ENCODE results near the gene FKBP15.
A peak's percentile ranks its signal among the peaks of the same experiment; 100 is the strongest.
"Not testable (repeated sequence)": the region's sequence is repeated elsewhere in the genome, so short reads cannot be mapped to it uniquely, and the experiment has no call there.

FKBP15 gene

DNA sequence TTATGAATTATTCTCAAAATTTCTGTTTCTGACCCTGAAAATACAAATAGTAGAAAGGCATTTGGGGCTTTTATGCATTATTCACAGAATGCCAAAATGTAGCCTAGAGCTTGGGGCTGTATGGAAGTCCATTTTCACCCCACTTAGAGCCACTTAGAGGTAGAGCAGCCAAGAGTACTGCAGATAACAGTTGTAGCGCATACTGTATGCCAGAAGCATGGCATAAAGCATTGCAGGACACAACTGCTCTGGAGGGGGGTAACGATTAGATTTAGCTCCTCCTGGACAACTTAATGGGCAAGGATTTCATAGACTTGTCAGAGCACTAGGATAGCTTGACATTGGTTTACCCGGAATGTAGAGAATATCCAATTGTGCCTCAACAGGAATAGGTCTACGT is 15.9 kb upstream of the FKBP15 start:
- H3K4me3 ChIP-seq (ENCODE audit: low read depth, low read length), result no peak overlapping the region
- TF ChIP-seq, protein P1, sequence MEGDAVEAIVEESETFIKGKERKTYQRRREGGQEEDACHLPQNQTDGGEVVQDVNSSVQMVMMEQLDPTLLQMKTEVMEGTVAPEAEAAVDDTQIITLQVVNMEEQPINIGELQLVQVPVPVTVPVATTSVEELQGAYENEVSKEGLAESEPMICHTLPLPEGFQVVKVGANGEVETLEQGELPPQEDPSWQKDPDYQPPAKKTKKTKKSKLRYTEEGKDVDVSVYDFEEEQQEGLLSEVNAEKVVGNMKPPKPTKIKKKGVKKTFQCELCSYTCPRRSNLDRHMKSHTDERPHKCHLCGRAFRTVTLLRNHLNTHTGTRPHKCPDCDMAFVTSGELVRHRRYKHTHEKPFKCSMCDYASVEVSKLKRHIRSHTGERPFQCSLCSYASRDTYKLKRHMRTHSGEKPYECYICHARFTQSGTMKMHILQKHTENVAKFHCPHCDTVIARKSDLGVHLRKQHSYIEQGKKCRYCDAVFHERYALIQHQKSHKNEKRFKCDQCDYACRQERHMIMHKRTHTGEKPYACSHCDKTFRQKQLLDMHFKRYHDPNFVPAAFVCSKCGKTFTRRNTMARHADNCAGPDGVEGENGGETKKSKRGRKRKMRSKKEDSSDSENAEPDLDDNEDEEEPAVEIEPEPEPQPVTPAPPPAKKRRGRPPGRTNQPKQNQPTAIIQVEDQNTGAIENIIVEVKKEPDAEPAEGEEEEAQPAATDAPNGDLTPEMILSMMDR (conservative IDR thresholded peaks at IDR 0.05; ENCODE audit: low read depth, low read length), result no peak
- DNase-seq (ENCODE audit: low read depth), result no peak

- H3K4me3 ChIP-seq (ENCODE audit: low read depth, low read length), result not testable (repeated sequence)
- peak; percentile 10 for DNase-seq (ENCODE audit: low read depth)
Observed at GRCh38 chr9:113235701-113236255, 14.7 kb upstream of the FKBP15 start.

- no peak overlapping the region for H3K4me3 ChIP-seq (ENCODE audit: low read depth, low read length)
- DNase-seq (ENCODE audit: low read depth), result no peak
- TF ChIP-seq, protein P1 (conservative IDR thresholded peaks at IDR 0.05; ENCODE audit: low read depth, low read length), result no peak
Observed at GRCh38 chr9:113231701-113232100, 10.6 kb upstream of the FKBP15 start.

DNA sequence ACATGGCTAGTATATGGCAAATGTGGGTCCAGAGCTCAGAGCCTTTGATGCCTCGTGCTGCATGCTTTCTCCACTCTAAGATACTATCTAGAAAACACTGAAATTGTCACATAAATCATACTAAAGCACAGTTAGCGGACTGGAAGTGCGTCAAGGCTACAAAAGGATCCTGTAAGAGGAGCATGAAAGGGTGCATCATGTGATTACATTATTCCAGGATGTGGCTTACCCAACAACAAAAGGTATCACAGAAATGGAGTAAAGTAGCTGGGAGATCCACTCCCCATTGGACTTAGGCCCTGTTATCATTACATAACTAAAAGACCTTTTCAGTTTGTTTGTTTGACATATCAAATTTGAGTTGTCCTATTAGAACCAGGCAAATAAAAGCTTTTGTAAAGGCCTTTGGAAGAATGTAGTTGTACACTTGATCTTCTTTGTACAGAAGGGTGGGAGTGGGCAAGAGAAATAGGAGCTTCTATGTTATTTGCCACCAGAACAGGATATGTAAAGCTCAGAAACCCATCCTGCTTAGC is 7.1 kb upstream of the FKBP15 start:
- TF ChIP-seq, protein P1 (conservative IDR thresholded peaks at IDR 0.05; ENCODE audit: low read depth, low read length), result no peak
- no peak overlapping the region for H3K4me3 ChIP-seq (ENCODE audit: low read depth, low read length)
- DNase-seq (ENCODE audit: low read depth), result no peak

GRCh38 chr9:113227436-113227835 is 6.4 kb upstream of the FKBP15 start:
- DNase-seq (ENCODE audit: low read depth), result no peak
- H3K4me3 ChIP-seq (ENCODE audit: low read depth, low read length), result no peak overlapping the region
- TF ChIP-seq, protein P1 (conservative IDR thresholded peaks at IDR 0.05; ENCODE audit: low read depth, low read length), result no peak

GRCh38 chr9:113223963-113224362 is 2.9 kb upstream of the FKBP15 start:
- no peak overlapping the region for H3K4me3 ChIP-seq (ENCODE audit: low read depth, low read length)
- TF ChIP-seq, protein P1 (conservative IDR thresholded peaks at IDR 0.05; ENCODE audit: low read depth, low read length), result no peak
- DNase-seq (ENCODE audit: low read depth), result peak; percentile 91

- H3K4me3 ChIP-seq (ENCODE audit: low read depth, low read length), result peak overlapping the region; percentile 93
- TF ChIP-seq, protein P1 (conservative IDR thresholded peaks at IDR 0.05; ENCODE audit: low read depth, low read length), result no peak
- DNase-seq (ENCODE audit: low read depth), result peak; percentile 59
Observed at GRCh38 chr9:113222482-113222841, 1.4 kb upstream of the FKBP15 start.
